BJ (cell line): ENCODE data around the gene SYTL1. TPM values are rescaled to one million over a fixed set of nuclear protein-coding genes. Genes with fewer than 3 reads are reported as not detected.

Experiments used
- CTCF ChIA-PET: fragments of 350-600 bp; formaldehyde crosslinking; extraction: SDS; loops from one replicate; lab custom pipeline; 2021; ENCODE audit warnings: antibody characterized with exemption, inconsistent platforms; lab: Yijun Ruan, JAX
- POLR2A ChIA-PET: fragments of 300-600 bp; sonication (Branson Sonifier 250); formaldehyde crosslinking; extraction: SDS; loops from one replicate; lab custom pipeline; 2021; ENCODE audit warnings: antibody characterized with exemption; lab: Charles Lee
- DNase-seq: peaks from one replicate; pipeline ENCODE4 v3.0.0-alpha.2; 2011; ENCODE audit warnings: low read depth
- H3K27me3 ChIP-seq: 2 replicates; pipeline ENCODE4 v1.6.0; 2011; ENCODE audit warnings: low read length; ENCODE audit not compliant: control insufficient read depth, insufficient read depth
- H3K36me3 ChIP-seq: 2 replicates; pipeline ENCODE4 v1.5.1; 2011; ENCODE audit warnings: low read length; ENCODE audit not compliant: control insufficient read depth, insufficient read depth
- H3K4me3 ChIP-seq: 2 replicates; pipeline ENCODE4 v1.5.1; 2011; ENCODE audit warnings: low read depth, mild to moderate bottlenecking, control low read depth, low read length
- polyA plus RNA-seq: library from polyadenylated mRNA; depleted of rRNA; stranded (reverse); fragments of >200 nt; gene quantifications from 2 replicates; pipeline ENCODE4 v1.2.3, GENCODE V29; 2011; rRNA removed
- small RNA-seq: library from RNA; depleted of rRNA; stranded (forward); fragments of <200 nt; gene quantifications from one replicate; pipeline ENCODE3, GENCODE V24; 2012; ENCODE audit warnings: low replicate concordance, low read depth; ENCODE audit not compliant: insufficient read length
- TF ChIP-seq, protein P1 (sequence below): IDR thresholded peaks from 2 replicates; pipeline ENCODE4 v1.5.1; 2011; ENCODE audit warnings: low read depth, mild to moderate bottlenecking, control low read depth, inconsistent platforms, low read length, moderate library complexity; ENCODE audit not compliant: insufficient read depth

The SYTL1 gene
- polyA plus RNA-seq, 1 experiment: 0.23 TPM

DNA sequence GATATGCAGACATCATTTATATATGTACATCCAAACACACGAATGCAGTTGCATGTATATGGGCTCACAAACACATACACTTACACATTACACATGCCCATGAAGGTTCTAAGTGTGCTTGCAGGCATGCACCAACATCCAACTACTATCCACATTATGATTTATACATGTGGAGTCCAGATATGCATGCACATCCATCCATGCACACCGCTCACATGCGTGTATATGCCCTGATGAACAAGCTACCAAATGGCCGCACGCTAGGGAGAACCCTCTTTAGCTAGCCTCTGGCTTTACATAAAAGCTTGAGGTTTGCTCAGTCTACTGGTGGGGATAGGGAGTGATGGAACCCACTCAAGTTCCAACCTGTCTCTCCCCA lies 59.1 kb downstream of the SYTL1 start:
- peaks cover 1% of the 10 kb centered on the region; the same call in 1 of the 2 replicates for H3K36me3 ChIP-seq
- TF ChIP-seq, protein P1, sequence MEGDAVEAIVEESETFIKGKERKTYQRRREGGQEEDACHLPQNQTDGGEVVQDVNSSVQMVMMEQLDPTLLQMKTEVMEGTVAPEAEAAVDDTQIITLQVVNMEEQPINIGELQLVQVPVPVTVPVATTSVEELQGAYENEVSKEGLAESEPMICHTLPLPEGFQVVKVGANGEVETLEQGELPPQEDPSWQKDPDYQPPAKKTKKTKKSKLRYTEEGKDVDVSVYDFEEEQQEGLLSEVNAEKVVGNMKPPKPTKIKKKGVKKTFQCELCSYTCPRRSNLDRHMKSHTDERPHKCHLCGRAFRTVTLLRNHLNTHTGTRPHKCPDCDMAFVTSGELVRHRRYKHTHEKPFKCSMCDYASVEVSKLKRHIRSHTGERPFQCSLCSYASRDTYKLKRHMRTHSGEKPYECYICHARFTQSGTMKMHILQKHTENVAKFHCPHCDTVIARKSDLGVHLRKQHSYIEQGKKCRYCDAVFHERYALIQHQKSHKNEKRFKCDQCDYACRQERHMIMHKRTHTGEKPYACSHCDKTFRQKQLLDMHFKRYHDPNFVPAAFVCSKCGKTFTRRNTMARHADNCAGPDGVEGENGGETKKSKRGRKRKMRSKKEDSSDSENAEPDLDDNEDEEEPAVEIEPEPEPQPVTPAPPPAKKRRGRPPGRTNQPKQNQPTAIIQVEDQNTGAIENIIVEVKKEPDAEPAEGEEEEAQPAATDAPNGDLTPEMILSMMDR: no peak
- no peak overlapping the region for H3K4me3 ChIP-seq
- H3K27me3 ChIP-seq: no peaks in the 10 kb centered on the region
- DNase-seq: no peak
- ChIA-PET POLR2A (no interaction called here), CTCF (interaction anchor here (1.0 to 11.9 kb wide), 9 partner anchors 15 to 296 kb away, joined by 3 to 353 read pairs (median 5); partner anchors contain the start of gene AHDC1)

DNA sequence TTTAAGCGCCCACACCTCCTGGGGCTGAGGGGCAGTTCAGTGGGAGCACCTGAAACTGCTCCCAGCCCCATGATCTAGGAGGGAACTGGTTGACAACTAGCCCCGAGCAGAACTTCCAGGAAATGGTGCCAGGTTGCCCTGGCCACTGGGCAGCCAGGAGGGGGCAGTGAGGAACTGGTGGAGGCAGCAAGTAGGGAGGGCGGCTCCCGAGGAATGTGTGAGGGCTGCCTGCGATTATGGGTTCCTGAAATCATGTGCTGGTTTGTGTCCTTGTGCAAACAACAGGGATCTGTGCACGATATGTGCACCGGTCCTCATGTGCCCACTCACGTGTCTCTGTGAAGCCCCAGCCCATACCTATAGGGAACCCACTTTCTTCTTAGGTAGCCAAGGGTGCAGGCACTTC lies 60.5 kb downstream of the SYTL1 start:
- H3K4me3 ChIP-seq: no peak overlapping the region
- CTCF ChIA-PET: interaction anchor here (0.6 to 11.9 kb wide), 24 partner anchors 9 to 360 kb away, joined by 3 to 353 read pairs (median 4); partner anchors contain the start of gene AHDC1
- TF ChIP-seq, protein P1: peak; percentile 79
- peaks cover 4% of the 10 kb centered on the region for H3K36me3 ChIP-seq
- POLR2A ChIA-PET: interaction anchor here (0.5 to 0.6 kb wide), 2 partner anchors 193 to 456 kb away, joined by 3 read pairs; no protein-coding TSS in a partner anchor
- no peak for DNase-seq
- H3K27me3 ChIP-seq: no peaks in the 10 kb centered on the region

DNA sequence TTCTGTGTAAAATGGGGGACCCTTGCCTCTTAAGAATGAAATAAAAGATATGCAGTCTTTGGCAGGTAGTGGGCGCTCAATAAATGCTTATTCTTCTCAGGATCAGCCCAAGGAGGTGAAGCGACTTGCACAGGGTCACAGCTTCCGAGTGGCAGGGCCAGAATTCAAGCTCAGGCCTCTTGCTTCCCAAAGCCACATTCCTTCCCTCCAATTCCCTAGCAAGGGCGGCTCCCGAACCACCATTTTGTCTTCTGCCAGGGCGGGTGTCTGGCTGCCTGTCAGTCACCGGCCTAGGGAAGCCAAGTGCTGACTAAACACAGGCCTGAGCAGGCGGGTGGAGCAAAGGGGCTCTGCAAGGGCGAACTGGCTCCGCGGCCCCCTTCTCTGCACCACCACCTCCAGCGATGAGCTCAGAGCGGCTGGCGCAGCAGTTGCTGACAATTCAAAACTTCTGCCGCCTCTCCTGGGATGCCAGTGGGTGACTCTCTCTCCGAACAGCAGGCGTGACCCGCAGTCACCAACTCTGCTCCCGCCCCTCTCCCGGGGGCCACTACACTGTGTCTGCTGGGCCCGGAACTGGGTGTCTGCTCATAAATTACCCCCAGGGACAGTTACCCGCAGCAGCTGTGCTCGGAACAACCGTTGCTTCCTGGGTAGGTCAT lies 61.4 kb downstream of the SYTL1 start:
- Histone ChIP-seq H3K4me3 (no peak overlapping the region), H3K27me3 (no peaks in the 10 kb centered on the region), H3K36me3 (peaks cover 8% of the 10 kb centered on the region)
- no peak for DNase-seq
- TF ChIP-seq, protein P1: peak; percentile 42
- CTCF ChIA-PET: interaction anchor here (0.8 to 11.9 kb wide), 23 partner anchors 8 to 292 kb away, joined by 3 to 353 read pairs (median 4); partner anchors contain the start of genes AHDC1, MAP3K6 and WASF2
- POLR2A ChIA-PET: interaction anchor here (0.6 kb wide), 1 partner anchor 192 kb away, joined by 3 read pairs; no protein-coding TSS in a partner anchor

Small RNAs within 50 kb of the gene (small RNA-seq; reads per million reads assigned to genes)
- gene RNU6-48P: not detected

Other genes starting within 250 kb of the SYTL1 start
- 12.3 and 18.9 TPM in 2 replicates for gene SLC9A1, start 186.9 kb upstream of the SYTL1 start, polyA plus RNA-seq
- gene WDTC1, start 107.4 kb upstream of the SYTL1 start, polyA plus RNA-seq: 7.0 and 16.4 TPM in 2 replicates
- 39.4 and 76.2 TPM in 2 replicates for gene TMEM222, start 19.9 kb upstream of the SYTL1 start, polyA plus RNA-seq
- gene MAP3K6, start 24.9 kb downstream of the SYTL1 start, polyA plus RNA-seq: 9.3 and 18.0 TPM in 2 replicates
- not detected in 2 replicates for gene FCN3, start 32.8 kb downstream of the SYTL1 start, polyA plus RNA-seq
- gene CD164L2, start 41.3 kb downstream of the SYTL1 start, polyA plus RNA-seq: not detected in 2 replicates
- 1.0 and 1.8 TPM in 2 replicates for gene GPR3, start 50.6 kb downstream of the SYTL1 start, polyA plus RNA-seq
- gene WASF2, start 148.1 kb downstream of the SYTL1 start, polyA plus RNA-seq: 49.0 and 56.5 TPM in 2 replicates